Measurements from ENCODE around the gene CD163L1.

The CD163L1 gene

DNA sequence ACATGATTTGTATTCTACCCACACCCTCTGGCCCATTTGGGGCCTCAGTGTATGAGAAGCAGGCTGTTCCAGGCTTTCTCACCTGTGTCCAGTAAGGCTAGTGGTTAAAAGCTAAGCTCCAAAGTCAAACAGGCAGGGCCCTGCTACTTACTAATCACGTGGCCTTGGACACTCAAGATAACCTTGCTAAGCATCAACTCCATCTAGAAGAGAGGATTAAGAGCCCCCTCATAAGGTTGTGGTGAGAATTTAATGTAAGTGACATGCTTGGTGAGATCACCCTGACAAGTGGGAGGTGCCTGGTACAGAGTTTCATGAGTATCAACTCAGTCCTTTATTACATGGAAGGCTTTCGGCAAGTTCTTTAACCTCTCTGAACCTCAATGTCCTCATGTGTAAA lies 122.3 kb downstream of the CD163L1 start:
- no peak for DNase-seq

DNA sequence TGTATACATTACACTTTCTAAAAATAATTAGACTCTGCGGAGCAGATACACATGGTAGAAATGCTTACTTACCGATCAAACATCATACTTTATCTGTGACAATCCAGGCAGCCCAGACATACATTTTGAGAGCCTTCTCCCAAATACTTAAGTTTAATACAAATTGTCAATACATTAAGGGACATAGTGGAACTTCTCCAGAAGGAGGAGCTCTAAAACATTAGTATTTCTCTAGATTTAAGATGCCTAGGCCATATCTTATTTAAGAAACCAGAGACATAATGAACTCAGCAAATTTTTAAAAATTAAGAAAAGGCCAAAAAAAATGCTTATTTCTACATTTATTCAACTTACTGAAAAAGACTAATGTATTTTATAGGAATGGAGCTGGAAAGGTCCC lies 124.0 kb downstream of the CD163L1 start:
- no peak for DNase-seq

DNA sequence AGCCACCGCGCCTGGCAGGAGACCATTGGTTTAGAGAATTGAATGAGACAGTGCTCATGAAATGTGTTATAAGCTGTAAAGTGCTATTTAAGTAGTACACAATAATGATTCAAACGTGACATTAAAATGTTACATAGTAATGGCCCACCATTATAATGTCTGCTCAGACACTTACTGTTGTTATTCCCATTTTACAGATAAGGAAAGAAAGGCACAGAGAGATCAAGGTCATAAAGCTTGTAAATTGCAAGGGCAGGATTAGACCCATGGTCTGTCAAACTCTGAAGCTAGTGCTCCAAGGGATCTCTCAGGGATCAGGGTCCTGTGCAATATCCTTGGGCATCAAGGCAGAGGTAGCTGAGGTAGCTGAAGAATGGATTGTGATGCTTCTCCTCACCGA lies 133.9 kb downstream of the CD163L1 start:
- DNase-seq, result no peak
